ENCODE results near the gene SLC34A3.

Gene SLC34A3

DNA sequence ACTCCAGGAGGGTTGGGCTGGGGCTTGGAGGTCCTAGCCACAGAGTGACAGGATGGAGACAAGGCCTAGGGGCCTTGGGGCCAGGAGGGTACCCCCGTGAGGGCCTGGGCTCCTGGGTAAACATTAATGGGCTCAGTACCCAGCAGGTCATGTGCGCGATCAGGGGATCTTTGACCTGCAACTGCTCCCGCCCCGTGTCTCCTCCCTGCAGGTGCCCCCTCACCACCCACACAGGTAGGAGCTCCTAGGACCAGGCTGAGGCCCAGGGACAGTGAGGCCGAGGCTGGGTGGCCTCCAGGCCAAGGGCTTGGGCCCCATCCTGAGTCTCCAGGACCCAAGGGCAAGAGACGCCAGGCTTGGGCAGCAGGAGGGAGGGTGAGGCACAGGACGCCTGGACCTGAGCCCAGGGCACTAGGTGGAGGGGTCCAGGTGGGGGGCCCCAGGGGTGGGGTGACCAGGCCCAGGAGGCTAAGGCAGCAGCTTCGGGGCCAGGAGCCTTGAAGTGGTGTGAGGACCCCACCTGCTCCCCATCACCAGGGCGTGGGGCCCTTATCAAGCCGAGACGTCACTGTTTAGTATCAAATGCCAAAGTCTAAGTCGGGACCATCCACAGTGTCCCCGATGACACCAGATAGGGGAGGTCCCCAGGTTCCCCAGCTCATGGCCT, at the start of gene SLC34A3:
Gene SLC34A3, plus strand, starts transcription at position 197 of the 667 bp plus-strand sequence. CDS start 802 bp downstream, outside the sequence.
- no peak for DNase-seq (ENCODE audit: low read depth in 2 of 2)

DNA sequence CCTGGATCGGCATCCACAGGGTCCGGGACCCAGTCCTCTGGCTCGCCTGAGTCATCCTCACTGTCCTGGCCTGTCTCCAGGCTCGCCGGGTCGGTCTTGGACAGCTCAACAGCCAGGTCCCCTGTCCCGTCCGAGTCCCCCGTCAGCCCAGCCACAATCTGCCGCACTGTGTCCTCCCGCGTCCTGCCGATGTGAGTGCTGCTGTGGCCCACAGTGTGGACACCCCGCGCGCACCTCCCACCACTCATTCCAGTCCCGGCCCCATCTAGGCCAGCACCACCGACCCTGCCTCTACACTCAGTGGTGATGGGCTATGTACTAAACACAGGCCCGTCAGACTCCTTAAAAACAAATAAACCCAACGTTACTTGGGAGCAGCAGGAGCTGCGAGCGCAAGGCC, 49.0 kb upstream of the SLC34A3 start:
- no peak for DNase-seq (ENCODE audit: low read depth in 2 of 2)

DNA sequence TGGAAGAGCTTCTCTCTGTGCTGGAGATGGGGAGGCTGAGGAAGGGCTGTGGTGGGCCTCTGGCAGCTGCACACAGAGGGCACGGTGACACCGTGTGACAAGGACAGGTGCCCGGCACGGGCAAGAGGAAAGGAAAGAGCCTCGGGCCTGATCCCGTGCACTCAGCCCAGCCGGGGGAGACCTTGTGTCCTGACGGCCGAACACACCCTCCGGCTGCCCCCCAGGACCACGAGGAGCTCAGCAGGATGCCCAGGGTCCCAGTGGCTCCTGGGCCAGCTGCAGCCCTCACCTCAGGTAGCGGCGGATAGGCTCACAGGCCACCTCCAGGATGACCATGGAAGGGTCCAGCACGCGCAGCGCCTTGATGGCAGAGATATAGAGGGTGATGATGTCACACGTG, 47.9 kb upstream of the SLC34A3 start:
- DNase-seq (ENCODE audit: low read depth in 2 of 2), result no peak

DNA sequence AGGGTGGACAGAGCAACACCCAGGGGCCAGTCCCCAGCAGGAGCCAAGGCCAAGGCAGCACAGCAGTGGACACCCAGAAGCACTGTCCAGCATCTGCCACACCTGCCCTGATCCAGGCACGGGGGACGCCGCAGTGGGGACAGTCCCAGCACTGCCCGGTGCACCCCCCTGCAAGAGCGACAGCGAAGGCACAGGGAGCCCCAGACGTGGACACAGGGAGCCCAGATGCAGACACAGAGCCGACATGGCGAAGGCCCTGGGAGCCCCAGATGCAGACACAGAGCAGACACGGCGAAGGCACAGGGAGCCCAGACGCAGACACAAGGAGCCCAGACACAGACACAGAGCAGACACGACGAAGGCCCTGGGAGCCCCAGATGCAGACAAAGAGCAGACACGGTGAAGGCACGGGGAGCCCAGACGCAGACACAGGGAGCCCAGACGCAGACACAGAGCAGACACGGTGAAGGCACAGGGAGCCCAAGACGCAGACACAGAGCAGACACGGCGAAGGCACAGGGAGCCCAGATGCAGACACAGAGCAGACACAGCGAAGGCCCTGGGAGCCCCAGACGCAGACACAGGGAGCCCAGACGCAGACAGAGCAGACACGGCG, 46.6 kb upstream of the SLC34A3 start:
- DNase-seq (ENCODE audit: low read depth in 2 of 2), result no peak

DNA sequence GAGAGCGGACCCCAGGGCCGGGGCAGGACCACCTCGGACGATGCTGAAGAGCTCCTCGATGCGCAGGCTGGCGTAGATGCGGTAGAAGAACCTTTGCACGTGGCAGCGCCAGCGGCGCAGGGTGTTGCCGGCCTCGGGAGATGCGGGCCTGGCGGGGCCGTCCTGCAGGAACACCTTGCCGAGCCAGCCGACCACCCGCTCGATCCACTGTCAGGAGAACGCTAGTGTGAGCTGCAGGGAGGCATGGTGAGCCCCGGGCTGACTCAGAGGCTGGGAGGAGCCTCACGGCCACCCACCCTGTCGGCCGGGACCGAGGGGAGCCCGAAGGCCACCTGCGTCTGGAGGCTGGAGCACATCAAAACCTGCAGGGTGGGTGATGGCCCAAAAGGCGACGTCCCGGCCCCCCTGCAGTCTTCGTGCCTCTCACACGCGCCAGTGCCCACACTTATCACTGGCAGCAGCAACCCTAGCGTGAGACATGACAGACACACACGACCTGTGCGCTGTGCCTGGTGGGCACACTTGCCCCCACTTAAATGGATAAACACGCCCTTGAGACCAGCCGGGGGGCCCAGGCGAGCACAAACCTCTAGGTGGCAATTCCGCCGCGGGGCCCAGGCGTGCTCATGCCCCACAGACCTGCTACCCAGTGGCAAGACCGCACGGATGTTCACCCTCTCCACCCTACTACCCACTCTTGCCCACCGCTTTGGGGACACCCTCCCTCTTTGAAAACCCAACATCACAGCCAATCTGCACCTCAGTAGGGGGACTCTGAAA, 45.6 kb upstream of the SLC34A3 start:
- no peak for DNase-seq (ENCODE audit: low read depth in 2 of 2)

DNA sequence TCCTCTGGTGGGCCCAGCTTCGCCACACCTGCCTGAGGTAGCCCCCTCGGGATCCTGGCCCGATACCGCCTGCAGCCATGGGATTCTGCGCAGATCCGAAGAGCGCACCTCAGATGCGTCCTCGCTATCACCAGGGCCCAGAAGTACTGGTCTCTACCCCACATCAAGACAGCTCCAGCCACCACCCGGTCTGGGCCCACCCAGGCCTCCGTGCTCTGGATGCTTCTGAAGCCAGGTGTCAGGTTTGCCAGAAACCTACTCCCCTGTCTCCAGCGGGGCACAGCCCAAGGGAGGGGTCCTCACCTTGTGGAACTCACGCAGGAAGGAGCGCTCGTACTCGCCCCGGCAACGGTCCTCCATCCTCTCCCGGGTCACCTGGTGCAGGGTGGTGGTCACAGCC, 44.8 kb upstream of the SLC34A3 start:
- no peak for DNase-seq (ENCODE audit: low read depth in 2 of 2)

DNA sequence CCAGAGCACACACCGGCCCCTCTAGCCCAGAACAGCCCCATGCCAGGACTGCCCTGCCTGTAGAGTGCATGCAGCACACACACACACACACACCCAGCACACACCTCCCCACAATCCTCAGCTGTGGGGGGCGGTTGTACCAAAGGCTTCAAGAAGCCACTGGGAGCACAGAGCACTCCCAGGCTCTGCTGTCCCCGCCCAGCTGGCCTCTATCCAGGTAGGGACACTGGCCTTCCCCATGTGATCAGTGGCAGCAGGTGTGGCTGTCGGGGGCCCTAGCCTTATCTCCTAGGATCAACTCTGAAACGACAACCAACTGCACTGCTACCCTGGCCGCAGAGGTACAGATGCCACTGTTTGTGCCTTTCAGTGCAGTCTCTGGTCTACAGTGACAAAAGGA, 44.3 kb upstream of the SLC34A3 start:
- no peak for DNase-seq (ENCODE audit: low read depth in 2 of 2)

DNA sequence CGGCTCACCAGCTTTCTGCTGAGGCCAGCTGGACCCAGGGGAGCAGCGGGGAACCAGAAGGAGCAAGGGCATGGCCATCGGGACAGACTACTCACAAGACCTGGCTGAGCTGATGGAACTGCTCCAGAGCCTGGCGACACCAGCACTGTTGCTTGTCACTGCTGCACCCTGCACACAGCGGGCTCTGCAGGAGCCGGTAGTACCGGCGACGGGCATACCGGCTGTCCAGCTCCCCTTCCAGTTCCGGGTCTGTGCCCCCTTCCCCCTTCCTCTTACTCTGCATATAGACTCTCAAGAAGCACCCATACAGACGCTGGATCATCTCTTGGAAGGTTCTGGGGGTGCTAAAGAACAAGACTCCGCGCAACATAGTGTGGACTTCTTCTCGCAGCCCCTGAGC, 43.3 kb upstream of the SLC34A3 start:
- no peak for DNase-seq (ENCODE audit: low read depth in 2 of 2)

DNA sequence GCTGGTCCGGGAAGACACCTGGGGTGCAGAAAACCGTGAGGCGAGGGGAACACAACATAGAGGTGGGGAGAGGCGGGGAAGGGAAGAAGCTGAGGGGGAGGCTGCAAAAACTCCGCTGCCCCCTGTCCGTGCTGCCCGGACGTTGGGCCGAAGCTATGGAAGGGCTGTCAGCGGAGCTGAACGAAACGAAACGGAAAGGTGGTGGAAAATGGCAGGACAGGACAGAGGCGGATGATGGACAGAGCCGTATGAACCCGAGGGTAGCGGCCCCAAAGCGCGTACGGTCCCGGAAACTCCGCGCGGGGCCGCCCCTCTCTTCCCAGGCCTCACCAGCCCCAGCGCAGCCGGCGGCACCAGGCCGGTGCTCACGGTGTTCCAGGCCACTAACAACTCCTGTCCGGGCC, 42.6 kb upstream of the SLC34A3 start:
- DNase-seq (ENCODE audit: low read depth in 2 of 2), result no peak

DNA sequence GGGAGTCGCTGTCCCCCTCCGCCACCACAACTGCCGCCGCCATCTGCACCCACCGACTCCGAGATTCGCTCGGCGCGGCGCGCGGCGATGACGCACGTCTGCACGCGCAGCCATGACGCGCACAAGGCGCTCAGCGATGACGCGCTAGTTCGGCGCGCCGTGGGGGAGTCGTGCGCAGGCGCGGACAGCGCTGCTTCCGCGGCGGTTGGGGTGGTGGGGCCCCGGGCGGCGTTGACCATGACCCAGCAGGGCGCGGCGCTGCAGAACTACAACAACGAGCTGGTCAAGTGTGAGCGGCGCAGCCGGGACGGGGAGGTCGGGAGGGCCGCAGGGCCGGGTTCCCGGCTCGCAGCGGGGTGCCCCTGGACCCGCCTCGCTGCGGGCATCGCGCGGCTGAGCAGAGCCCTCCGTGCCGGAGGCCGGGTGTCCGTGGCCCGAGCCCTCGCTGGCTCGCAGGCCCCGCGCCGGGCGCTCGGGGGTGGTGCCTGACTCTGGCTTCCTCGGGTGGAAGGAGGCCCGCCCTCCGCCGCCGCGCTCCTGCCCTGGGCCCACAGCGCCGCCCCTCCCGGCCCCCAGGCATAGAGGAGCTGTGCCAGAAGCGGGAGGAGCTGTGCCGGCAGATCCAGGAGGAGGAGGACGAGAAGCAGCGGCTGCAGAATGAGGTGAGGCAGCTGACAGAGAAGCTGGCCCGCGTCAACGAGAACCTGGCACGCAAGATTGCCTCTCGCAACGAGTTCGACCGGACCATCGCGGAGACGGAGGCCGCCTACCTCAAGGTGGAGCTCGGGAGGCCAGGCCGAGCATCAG, 42.0 kb upstream of the SLC34A3 start, which contains the start of the genes ANAPC2 and SSNA1:
Gene ANAPC2, minus strand, starts transcription at position 71 of the 807 bp plus-strand sequence. Its CDS starts 28 bp downstream, at position 43.
Gene SSNA1, plus strand, starts transcription at position 187 of the 807 bp plus-strand sequence. Its CDS starts 51 bp downstream, at position 238.
- peak; percentile 80 for DNase-seq (ENCODE audit: low read depth in 2 of 2)

DNA sequence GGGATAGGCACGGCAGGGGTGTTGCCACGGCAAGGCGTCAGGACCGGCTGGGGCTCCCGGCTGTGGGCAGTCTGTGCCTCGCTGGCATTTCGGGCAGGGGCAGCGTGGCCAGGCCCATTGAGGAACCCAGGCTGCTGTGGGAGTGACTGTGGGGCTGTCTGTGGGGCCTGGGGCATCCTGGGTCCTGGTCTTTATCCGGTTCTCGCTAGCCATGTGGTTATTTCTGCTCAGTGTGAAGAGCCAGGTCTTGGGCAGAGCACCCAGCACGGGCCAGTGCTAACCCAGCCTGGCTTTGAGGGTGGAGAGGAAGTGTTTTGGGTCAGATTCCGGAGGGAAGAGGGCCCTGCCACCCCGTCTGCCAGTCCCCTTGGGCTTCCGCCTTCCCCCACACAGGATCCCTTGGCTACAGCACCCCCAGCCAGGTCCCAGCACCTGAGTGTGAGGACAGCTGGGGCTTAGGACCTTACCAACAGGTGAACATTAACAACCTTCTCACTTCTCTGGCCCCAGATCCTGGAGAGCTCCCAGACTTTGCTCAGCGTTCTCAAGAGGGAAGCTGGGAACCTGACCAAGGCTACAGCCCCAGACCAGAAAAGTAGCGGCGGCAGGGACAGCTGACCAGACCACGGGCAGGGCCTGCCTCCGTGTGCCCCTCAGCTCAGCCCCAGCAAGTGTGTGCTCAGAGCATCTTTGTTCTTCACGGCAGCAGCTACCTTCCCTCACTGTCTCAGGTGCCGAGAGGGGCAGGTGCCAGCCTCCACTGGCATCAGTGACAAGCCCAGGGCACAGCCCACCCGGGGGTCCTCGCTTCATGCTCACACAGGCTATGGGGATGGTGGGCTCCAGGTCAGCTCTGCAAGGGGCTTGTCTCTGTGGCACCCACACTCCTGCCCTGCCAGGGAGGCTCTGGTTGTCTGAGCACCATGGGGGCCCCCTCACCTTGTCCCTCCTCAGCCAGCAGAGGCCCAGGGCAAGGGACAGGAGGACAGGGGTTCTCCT, 41.1 kb upstream of the SLC34A3 start:
- DNase-seq (ENCODE audit: low read depth in 2 of 2), result no peak

DNA sequence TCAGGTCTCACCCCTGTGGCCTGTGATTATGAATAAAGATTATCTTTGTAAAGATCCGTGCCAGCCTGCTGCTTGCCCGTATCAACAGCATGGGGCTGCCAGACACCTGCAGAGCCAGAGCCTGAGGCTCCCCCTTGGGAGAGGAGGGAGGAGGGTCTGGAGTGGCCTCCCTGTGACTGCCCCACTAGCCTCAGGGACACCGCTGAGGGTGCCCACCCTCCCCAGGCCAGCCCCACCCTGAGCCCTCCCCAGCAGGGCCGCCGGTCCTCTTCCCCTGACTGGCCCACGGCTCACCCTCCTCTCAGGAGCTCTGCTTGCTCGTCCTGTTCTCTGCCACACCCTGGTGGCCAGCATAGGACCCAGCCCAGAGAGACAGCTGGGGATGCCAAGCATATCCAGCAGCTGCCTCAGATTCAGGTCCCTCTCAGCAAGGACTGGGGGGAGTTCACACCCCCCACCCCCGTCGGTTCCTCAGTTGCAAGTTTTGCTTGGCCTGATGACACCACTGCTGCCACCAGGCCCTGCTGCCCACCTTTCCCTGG, 40.3 kb upstream of the SLC34A3 start:
- no peak for DNase-seq (ENCODE audit: low read depth in 2 of 2)

DNA sequence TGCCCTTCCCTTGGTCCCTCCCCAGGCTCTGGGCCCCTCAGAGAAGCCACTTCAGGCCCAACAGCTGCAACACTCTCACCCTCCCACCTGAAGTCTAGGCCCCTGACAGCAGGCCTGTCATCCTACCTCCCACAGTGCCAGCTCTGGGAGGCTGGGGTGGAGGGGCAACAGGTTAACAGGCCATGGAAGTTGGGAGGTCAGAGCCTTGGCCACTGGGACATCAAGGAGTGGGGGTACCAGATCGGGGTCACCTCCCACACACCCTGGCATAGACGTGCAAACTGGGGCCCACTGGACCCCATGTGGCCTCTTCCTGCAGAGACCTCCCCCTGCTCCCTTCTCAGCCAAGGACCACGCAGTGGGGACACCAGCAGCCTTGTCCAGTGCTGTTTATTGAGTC, 39.5 kb upstream of the SLC34A3 start:
- DNase-seq (ENCODE audit: low read depth in 2 of 2), result no peak

DNA sequence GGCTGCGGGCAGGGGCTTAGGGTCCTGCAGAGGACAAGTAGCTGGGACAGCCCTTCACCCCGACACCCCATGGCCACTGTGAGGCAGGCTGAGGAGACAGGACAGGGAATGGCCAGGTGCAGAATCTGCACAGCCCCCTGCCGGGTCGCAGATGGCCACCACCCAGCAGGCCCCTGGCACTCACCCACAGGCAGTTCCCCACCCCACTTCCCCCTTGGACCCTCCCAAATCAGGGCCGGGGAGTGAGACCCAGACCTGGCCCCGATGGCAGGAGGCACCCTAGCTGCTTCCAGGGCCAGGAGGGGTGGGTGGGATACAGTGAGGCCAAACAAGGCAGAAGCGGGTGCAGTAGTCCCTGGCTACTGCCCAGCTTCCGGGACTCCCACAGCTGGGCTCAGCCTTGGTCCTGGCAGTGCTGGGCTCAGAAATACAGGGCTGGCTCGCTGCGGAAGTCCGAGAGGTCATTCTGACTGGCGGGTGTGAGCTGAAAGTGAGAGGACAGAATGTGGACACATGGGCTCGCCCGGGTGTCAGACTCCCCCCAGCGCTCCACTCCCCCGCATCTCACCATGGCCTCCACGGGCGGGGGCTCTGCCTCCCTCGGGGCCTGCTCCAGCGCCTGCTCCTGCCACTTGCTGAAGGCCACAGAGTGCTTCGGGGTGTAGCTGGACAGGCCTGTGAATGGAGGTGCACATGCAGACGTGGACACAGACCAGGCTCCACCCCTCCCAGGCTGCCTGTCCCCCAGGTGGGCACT, 38.8 kb upstream of the SLC34A3 start:
- DNase-seq (ENCODE audit: low read depth in 2 of 2), result no peak

DNA sequence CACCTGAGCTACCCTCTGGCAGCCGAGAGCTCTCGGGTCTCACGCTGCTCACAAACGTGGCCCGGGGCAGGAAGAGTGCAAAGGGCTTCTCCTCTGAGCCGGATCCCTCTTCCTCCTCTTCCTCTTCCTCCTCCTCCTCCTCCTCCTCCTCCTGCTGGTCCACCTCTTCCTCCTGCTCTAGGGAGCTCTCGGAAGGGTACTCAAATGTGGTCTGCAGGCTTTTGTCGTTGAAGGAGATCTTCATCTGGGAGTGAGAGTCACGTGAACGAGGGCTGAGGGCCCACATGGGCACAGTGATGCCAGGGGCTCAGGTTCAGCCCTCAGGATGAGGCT, 38.3 kb upstream of the SLC34A3 start:
- DNase-seq (ENCODE audit: low read depth in 2 of 2), result no peak

DNA sequence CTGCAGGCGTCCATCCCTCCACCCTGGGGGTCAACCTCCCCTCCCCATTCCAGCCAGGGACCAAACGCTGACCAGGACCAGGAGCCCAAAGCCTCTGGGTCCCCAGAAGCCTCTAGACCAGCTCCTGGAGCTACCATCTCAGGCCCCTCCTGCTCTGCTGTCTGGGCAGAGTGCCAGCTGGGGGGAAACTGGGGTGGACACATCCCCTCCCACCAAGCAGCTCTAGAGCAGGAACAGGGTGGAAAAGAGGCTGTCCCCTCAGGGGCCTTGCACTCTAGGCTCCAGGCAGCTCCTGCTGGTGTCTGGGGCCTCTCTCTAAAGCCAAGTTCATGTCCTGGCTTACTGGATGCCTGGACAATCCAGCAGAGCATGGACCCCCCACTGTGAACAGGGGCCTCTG, 37.8 kb upstream of the SLC34A3 start:
- no peak for DNase-seq (ENCODE audit: low read depth in 2 of 2)

DNA sequence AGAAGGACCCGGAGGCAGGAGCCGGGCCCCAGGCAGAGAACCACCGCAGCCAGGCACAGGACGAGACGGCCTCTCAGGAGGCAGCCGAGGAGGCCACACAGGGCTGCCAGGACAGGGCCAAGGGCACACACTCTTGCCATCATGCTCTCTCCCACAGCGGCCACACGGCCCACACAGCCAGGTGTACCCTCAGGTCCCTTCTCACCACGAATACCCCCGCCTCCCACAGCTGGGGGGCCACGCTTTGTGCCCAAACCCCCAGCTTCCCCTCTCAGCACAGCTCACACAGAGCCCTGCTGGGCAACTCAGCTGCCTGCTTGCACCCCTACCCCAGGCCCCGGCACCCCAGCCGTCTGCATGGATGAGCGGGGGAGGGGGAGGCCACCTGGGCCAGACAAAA, 36.9 kb upstream of the SLC34A3 start:
- DNase-seq (ENCODE audit: low read depth in 2 of 2), result no peak

DNA sequence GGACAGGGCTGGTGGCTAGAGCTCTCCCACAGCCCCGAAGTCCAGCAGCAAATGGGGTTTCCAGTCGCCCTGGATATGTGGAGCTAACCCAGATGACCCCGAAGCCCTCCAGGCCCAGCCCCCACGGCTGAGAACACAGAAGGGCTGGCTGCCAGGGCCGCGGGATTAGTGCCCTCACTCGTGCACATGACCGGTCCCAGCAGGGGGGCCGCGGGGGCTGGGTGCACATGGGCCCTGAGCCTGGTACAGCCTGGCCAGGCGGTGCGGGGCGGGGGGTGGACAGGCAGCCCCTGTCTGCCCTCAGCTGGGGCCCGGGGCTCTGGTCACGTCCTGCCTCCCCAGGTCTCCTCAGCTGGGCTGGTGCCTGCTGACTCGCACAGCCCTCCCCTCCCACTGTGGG, 36.3 kb upstream of the SLC34A3 start:
- no peak for DNase-seq (ENCODE audit: low read depth in 2 of 2)

DNA sequence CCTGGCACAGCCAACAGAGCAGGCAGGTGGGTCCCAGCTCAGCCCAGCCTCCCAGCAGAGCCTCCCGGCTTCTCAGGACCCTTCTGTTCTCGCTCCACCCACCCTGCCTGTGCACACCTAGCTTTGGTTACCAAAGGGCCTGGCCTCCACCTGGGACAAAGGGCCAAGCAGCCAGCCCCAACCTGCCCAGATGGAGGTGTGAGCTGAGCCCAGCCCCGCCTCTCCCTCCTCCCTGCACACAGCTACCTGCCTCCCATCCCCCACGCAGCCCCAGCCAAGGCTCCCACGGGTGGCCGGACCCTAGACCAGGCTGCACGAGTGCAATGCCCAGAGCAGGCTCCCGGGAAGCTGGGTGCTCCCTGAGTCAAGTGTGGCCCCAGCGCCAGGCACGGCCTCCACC, 35.8 kb upstream of the SLC34A3 start:
- no peak for DNase-seq (ENCODE audit: low read depth in 2 of 2)

Data from fibroblast of skin of left quadriceps (primary cell).